GM19455 (cell line): Measurements from ENCODE around the gene DENND2D.

Source experiments
- ATAC-seq: cut with Tn5 transposase; IDR thresholded peaks from one replicate; pipeline ENCODE4 v1.9.1; 2021; ENCODE audit not compliant: unreplicated experiment

Gene DENND2D

GRCh38 chr1:111204201-111204982 is 3.9 kb upstream of the DENND2D start:
- ATAC-seq, result peak; percentile 69

GRCh38 chr1:111203681-111204200 is 3.3 kb upstream of the DENND2D start:
- ATAC-seq, result peak; percentile 38

- ATAC-seq, result no peak
Observed at GRCh38 chr1:111202707-111203623, 2.5 kb upstream of the DENND2D start.

GRCh38 chr1:111202366-111202706 is 1.9 kb upstream of the DENND2D start:
- ATAC-seq, result no peak

GRCh38 chr1:111201275-111202090 is 1.0 kb upstream of the DENND2D start:
- no peak for ATAC-seq

- no peak for ATAC-seq
Observed at GRCh38 chr1:111200802-111201161, 336 bp upstream of the DENND2D start.

GRCh38 chr1:111199329-111199728 is 1.1 kb downstream of the DENND2D start:
- ATAC-seq, result no peak

GRCh38 chr1:111198836-111199235 is 1.6 kb downstream of the DENND2D start:
- no peak for ATAC-seq

GRCh38 chr1:111197598-111198284 is 2.7 kb downstream of the DENND2D start:
- ATAC-seq, result no peak

- ATAC-seq, result no peak
Observed at GRCh38 chr1:111196213-111196612, 4.2 kb downstream of the DENND2D start.

GRCh38 chr1:111195002-111195684 is 5.3 kb downstream of the DENND2D start:
- ATAC-seq, result no peak

GRCh38 chr1:111193712-111194480 is 6.5 kb downstream of the DENND2D start:
- ATAC-seq, result no peak

- no peak for ATAC-seq
Observed at GRCh38 chr1:111192658-111193519, 7.6 kb downstream of the DENND2D start.

GRCh38 chr1:111192074-111192473 is 8.4 kb downstream of the DENND2D start:
- no peak for ATAC-seq

- ATAC-seq, result no peak
Observed at GRCh38 chr1:111191496-111191895, 8.9 kb downstream of the DENND2D start.

- no peak for ATAC-seq
Observed at GRCh38 chr1:111190931-111191451, 9.5 kb downstream of the DENND2D start.

GRCh38 chr1:111184663-111185062 is 15.8 kb downstream of the DENND2D start:
- no peak for ATAC-seq
